K562 (cell line): ENCODE measurements around the gene PXDC1. TPM values are rescaled to one million over a fixed set of nuclear protein-coding genes. Genes with fewer than 3 reads are reported as not detected.

Experiments
- ARID2 ChIP-seq: fragments of 450-650 bp; IDR thresholded peaks from 2 replicates; pipeline ENCODE4 v1.6.1; 2017; ENCODE audit warnings: antibody characterized with exemption, mild to moderate bottlenecking
- CC2D1A ChIP-seq: fragments of 450-650 bp; IDR thresholded peaks from 2 replicates; pipeline ENCODE4 v1.6.1; 2017; ENCODE audit warnings: mild to moderate bottlenecking
- CTBP1 ChIP-seq: fragments of 450-650 bp; IDR thresholded peaks from 2 replicates; pipeline ENCODE4 v1.6.1; 2016; ENCODE audit warnings: borderline replicate concordance
- JUND ChIP-seq, 2 experiments: IDR thresholded peaks; 2 replicates in 1 of 2; 3 replicates in 1 of 2; pipeline ENCODE4 v1.6.1; 2011; ENCODE audit warnings: borderline replicate concordance in 2 of 2, low read depth in 2 of 2, low read length in 2 of 2, improper control_type of control experiment in 1 of 2, missing biosample characterization in 1 of 2, missing genetic modification characterization in 1 of 2, missing genetic modification reagents in 1 of 2
- MAZ ChIP-seq, 2 experiments: fragments of 450-650 bp in 1 of 2; sonication (generic) in 1 of 2; formaldehyde crosslinking; IDR thresholded peaks in 1 of 2; conservative IDR thresholded peaks in 1 of 2; 2 replicates each; pipeline versions ENCODE4 v1.4.0 to v1.5.0; 2020; ENCODE audit warnings: mild to moderate bottlenecking in 1 of 2, missing genetic modification reagents in 1 of 2
- MCM2 ChIP-seq: fragments of 450-650 bp; IDR thresholded peaks from 2 replicates; pipeline ENCODE4 v1.6.1; 2017; ENCODE audit warnings: low read depth, mild to moderate bottlenecking
- MCM3 ChIP-seq: fragments of 450-650 bp; IDR thresholded peaks from 2 replicates; pipeline ENCODE4 v1.6.1; 2016
- MTA2 ChIP-seq: fragments of 450-650 bp; IDR thresholded peaks from 2 replicates; pipeline ENCODE4 v1.6.1; 2016; ENCODE audit warnings: low read depth
- PBX2 ChIP-seq, 2 experiments: IDR thresholded peaks in 1 of 2; conservative IDR thresholded peaks in 1 of 2; 2 replicates each; pipeline ENCODE4 v1.6.1; 2016; ENCODE audit warnings: low read depth in 2 of 2, mild to moderate bottlenecking in 1 of 2, missing compliant biosample characterization in 1 of 2, missing genetic modification characterization in 1 of 2, moderate library complexity in 1 of 2
- PHF21A ChIP-seq: fragments of 450-650 bp; IDR thresholded peaks from 2 replicates; pipeline ENCODE4 v1.6.1; 2017; ENCODE audit warnings: low read depth, borderline replicate concordance
- RAD21 ChIP-seq, 2 experiments: fragments of 250-450 bp in 1 of 2; fragments of 450-650 bp in 1 of 2; sonication (Bioruptor Pico) in 1 of 2; formaldehyde crosslinking in 1 of 2; IDR thresholded peaks in 1 of 2; conservative IDR thresholded peaks in 1 of 2; 2 replicates each; pipeline versions ENCODE4 v1.4.0 to v1.8.0; 2020 to 2022; ENCODE audit warnings: mild to moderate bottlenecking in 2 of 2, moderate library complexity in 1 of 2
- SMARCB1 ChIP-seq: IDR thresholded peaks from 2 replicates; pipeline ENCODE4 v1.6.1; 2011; ENCODE audit warnings: improper control_type of control experiment, low read depth; ENCODE audit not compliant: insufficient read length
- SMC3 ChIP-seq: conservative IDR thresholded peaks from 2 replicates; pipeline ENCODE4 v1.6.1; 2011; ENCODE audit warnings: low read depth, low read length, improper control_type of control experiment; ENCODE audit not compliant: insufficient read depth
- SP1 ChIP-seq: sonication (generic); formaldehyde crosslinking; IDR thresholded peaks from 2 replicates; pipeline ENCODE4 v1.8.1; 2022; ENCODE audit warnings: mild to moderate bottlenecking, missing genetic modification reagents
- STAG1 ChIP-seq: sonication (generic); formaldehyde crosslinking; IDR thresholded peaks from 2 replicates; pipeline ENCODE4 v1.5.0; 2020; ENCODE audit warnings: missing genetic modification reagents, borderline replicate concordance
- TBL1XR1 ChIP-seq, 2 experiments: IDR thresholded peaks; 2 replicates each; pipeline ENCODE4 v1.6.1; 2012; ENCODE audit warnings: improper control_type of control experiment in 2 of 2, low read length in 2 of 2, mild to moderate bottlenecking in 1 of 2
- TEAD2 ChIP-seq: fragments of 450-650 bp; IDR thresholded peaks from 2 replicates; pipeline ENCODE4 v1.6.1; 2016; ENCODE audit warnings: missing genetic modification characterization, control low read depth, missing compliant biosample characterization
- TSC22D4 ChIP-seq: fragments of 450-650 bp; IDR thresholded peaks from 2 replicates; pipeline ENCODE4 v1.6.1; 2016; ENCODE audit warnings: missing genetic modification characterization, missing biosample characterization, control low read depth
- ZNF511 ChIP-seq: sonication (generic); formaldehyde crosslinking; IDR thresholded peaks from 2 replicates; pipeline ENCODE4 v1.8.0; 2022; ENCODE audit warnings: mild to moderate bottlenecking, missing genetic modification reagents
- polyA plus RNA-seq, 8 experiments: library from polyadenylated mRNA; depleted of rRNA in 4 of 8; stranded (reverse) in 5 of 8; unstranded in 3 of 8; fragments of >200 nt; fragmentation: Nextera tagmentation in 2 of 8; fragmentation: Illumina TruSeq in 1 of 8; extraction: Ambion mirVana in 2 of 8; extraction: Trizol in 1 of 8; gene quantifications; 2 replicates each; pipeline versions ENCODE4 v1.2.1 to v1.2.3, GENCODE V29; 2011 to 2014; ENCODE audit warnings: inconsistent platforms in 1 of 8, missing spikeins in 1 of 8
- total RNA-seq, 7 experiments: library from RNA; depleted of rRNA in 6 of 7; stranded (reverse); fragments of >200 nt in 6 of 7; fragmentation: Illumina TruSeq in 2 of 7; extraction: Trizol in 2 of 7; gene quantifications; 2 replicates each; pipeline versions ENCODE4 v1.2.1 to v1.2.3, GENCODE V29; 2011 to 2021; ENCODE audit warnings: low replicate concordance in 1 of 7
- TF ChIP-seq, protein P1 (sequence below): sonication (generic); formaldehyde crosslinking; IDR thresholded peaks from 2 replicates; pipeline ENCODE4 v1.8.1; 2023; ENCODE audit warnings: mild to moderate bottlenecking, missing genetic modification reagents
- TF ChIP-seq, protein P2 (sequence below): sonication (generic); formaldehyde crosslinking; IDR thresholded peaks from 2 replicates; pipeline ENCODE4 v1.8.0; 2022; ENCODE audit warnings: missing genetic modification reagents, mild to moderate bottlenecking, moderate library complexity, borderline replicate concordance

PXDC1 gene
- total and polyA plus RNA-seq, 9 of the 15 experiments (the other 6 are each of a cell fraction or from before 2014, with no cell fraction given): 0.09 to 0.33 (median 0.16) TPM; not detected in 5

DNA sequence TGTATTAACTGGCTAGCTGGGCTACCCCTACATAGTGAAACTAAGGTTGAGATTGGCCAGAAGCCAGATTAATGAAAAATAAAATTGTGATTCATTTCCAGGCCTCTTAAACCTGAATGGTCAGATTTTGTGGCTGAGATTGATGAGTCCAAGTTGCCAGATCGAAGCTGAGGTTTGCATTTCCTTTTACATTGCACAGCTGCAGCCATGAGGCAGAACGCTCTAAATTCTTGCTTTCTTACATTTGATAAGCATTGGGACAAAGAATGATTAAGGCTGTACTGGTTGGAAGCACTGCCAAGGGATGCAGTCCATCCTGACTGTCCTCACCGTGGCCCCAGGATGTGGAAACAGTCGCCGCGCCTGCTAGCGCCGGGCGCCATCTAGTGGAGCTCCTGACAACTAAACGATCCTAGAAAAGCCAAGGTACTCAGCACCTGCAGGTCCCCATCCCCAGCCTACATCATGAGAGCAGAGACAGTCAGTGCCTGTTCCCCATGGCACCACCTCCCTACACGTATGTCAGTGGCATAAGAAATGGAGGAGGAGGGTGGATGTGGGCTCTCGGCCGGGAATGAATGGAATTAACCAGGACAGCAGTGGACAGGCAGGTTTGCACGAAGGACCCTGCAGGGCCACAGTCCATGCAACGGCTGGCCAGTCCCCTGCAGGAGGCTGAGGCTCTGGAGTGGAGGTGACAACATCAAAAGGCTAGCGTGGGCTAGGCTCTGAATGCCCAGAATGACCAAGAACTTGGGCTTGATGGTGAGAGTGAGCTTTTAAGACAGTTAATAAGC lies 19.0 kb downstream of the PXDC1 start (continued):
- TF ChIP-seq SMARCB1 (no peak), MTA2 (no peak), MCM3 (no peak), SMC3 (peak; percentile 99), ZNF511 (CRISPR knock-in tag) (no peak), ARID2 (peak; percentile 87), JUND (IDR thresholded peaks at IDR 0.05; ENCODE audit: borderline replicate concordance, low read depth, low read length) (peak; percentile 48; the same call in 1 of the 2 replicates), JUND (tag; IDR thresholded peaks at IDR 0.05; ENCODE audit: borderline replicate concordance, low read depth, low read length) (no peak), SP1 (CRISPR knock-in tag) (0 out of 2 replicates have a peak, but pooled peaks have one; percentile 28), MCM2 (no peak), CC2D1A (peak; percentile 78; the same call in 1 of the 2 replicates), TBL1XR1 (IDR thresholded peaks at IDR 0.05; ENCODE audit: low read length in 2 of 2) (no peak), STAG1 (CRISPR knock-in tag) (peak; percentile 99), PHF21A (0 out of 2 replicates have a peak, but pooled peaks have one; percentile 25), TSC22D4 (tag) (no peak), CTBP1 (peak; percentile 90), MAZ (CRISPR knock-in tag; conservative IDR thresholded peaks at IDR 0.05 in 1 of 2, IDR thresholded peaks at IDR 0.05 in 1 of 2) (peak in 1 of 2 experiments; percentile 49; a peak in 1 of 4 replicates), PBX2 (CRISPR knock-in tag; IDR thresholded peaks at IDR 0.05; ENCODE audit: low read depth) (no peak), PBX2 (tag; conservative IDR thresholded peaks at IDR 0.05; ENCODE audit: low read depth) (peak; percentile 35; the same call in 1 of the 2 replicates), RAD21 (CRISPR knock-in tag; conservative IDR thresholded peaks at IDR 0.05 in 1 of 2, IDR thresholded peaks at IDR 0.05 in 1 of 2) (peak; percentile 98 to 99), TEAD2 (tag) (no peak)
- TF ChIP-seq, protein P1, sequence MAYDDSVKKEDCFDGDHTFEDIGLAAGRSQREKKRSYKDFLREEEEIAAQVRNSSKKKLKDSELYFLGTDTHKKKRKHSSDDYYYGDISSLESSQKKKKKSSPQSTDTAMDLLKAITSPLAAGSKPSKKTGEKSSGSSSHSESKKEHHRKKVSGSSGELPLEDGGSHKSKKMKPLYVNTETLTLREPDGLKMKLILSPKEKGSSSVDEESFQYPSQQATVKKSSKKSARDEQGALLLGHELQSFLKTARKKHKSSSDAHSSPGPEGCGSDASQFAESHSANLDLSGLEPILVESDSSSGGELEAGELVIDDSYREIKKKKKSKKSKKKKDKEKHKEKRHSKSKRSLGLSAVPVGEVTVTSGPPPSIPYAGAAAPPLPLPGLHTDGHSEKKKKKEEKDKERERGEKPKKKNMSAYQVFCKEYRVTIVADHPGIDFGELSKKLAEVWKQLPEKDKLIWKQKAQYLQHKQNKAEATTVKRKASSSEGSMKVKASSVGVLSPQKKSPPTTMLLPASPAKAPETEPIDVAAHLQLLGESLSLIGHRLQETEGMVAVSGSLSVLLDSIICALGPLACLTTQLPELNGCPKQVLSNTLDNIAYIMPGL (CRISPR knock-in tag): no peak
- TF ChIP-seq, protein P2, sequence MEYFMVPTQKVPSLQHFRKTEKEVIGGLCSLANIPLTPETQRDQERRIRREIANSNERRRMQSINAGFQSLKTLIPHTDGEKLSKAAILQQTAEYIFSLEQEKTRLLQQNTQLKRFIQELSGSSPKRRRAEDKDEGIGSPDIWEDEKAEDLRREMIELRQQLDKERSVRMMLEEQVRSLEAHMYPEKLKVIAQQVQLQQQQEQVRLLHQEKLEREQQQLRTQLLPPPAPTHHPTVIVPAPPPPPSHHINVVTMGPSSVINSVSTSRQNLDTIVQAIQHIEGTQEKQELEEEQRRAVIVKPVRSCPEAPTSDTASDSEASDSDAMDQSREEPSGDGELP (CRISPR knock-in tag): peak; percentile 37; the same call in 1 of the 2 replicates
